Measurements from ENCODE around the gene SLC16A4. TPM values are rescaled to one million over a fixed set of nuclear protein-coding genes. Genes with fewer than 3 reads are reported as not detected.

SLC16A4 gene
- polyA plus RNA-seq, 1 of the 3 experiments (the other 2 are of a cell fraction), result 3.0 TPM

DNA sequence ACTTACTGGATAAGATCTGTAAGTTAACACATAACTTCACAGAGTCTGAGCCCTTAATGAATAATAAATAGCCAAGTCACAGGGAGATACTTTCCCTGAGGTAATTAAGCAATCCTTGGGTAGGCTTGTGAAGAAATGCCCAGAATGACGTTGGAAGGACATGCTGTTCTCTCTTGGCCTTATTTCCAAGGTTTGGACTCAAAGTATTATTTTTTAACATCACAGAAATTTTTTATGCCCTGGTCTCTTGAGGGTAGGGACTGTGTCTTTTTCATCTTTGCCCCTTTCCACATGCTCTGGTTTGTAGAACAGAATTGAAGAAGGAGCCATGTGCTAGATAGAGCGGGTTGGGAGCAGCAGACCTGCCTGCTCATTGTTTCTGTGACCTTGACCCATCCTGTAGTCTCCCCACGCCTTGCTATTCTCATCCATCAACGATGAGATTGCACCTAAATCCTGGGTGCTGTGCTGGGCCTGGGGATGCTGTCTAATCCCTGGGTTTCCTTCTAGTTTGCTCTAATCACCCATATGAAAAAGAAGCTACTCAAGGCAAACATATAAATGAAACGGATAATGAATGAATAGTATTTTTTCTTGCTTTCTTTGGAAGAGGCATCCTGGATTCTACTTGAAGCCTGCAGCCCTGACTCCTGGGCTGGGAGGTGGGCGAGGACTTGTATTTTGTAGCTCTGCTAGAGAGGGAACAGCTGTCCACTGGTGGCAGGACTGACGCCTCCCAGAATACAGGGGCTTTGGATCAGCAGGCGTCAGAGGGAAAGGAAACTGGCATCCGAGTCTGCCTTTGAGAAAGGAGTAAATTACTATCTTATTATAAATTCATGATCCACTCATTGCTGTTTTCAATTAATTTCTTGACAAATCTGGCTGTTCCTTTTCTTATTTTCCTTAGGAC is 34.1 kb upstream of the SLC16A4 start:
- peaks cover 14% of the 10 kb centered on the region; the same call in 1 of the 2 replicates for H3K27me3 ChIP-seq (ENCODE audit: insufficient read depth)
- no peaks in the 10 kb centered on the region for H3K9me3 ChIP-seq
- no peak overlapping the region for H2AFZ ChIP-seq (ENCODE audit: low read depth)
- H4K20me1 ChIP-seq (ENCODE audit: insufficient read depth), result no peaks in the 10 kb centered on the region
- TF ChIP-seq YY1 (IDR thresholded peaks at IDR 0.05; ENCODE audit: low read depth), result no peak
- no peak for TF ChIP-seq NRF1 (IDR thresholded peaks at IDR 0.05; ENCODE audit: low read depth, low read length)
- no peak for TF ChIP-seq EZH2phosphoT487 (IDR thresholded peaks at IDR 0.05; ENCODE audit: borderline replicate concordance, low read depth)
- TF ChIP-seq, protein P1, sequence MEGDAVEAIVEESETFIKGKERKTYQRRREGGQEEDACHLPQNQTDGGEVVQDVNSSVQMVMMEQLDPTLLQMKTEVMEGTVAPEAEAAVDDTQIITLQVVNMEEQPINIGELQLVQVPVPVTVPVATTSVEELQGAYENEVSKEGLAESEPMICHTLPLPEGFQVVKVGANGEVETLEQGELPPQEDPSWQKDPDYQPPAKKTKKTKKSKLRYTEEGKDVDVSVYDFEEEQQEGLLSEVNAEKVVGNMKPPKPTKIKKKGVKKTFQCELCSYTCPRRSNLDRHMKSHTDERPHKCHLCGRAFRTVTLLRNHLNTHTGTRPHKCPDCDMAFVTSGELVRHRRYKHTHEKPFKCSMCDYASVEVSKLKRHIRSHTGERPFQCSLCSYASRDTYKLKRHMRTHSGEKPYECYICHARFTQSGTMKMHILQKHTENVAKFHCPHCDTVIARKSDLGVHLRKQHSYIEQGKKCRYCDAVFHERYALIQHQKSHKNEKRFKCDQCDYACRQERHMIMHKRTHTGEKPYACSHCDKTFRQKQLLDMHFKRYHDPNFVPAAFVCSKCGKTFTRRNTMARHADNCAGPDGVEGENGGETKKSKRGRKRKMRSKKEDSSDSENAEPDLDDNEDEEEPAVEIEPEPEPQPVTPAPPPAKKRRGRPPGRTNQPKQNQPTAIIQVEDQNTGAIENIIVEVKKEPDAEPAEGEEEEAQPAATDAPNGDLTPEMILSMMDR (IDR thresholded peaks at IDR 0.05), result no peak
- TF ChIP-seq FOXM1 (IDR thresholded peaks at IDR 0.05; ENCODE audit: low read depth), result no peak
- TF ChIP-seq JUND (IDR thresholded peaks at IDR 0.05), result no peak
- no peaks in the 10 kb centered on the region for H3K79me2 ChIP-seq (ENCODE audit: insufficient read depth)
- no peak overlapping the region for H3K9ac ChIP-seq
- POLR2A ChIA-PET, result no interaction called here
- no peaks in the 10 kb centered on the region; a peak in 1 of 4 replicates for H3K4me1 ChIP-seq (ENCODE audit: control insufficient read depth in 1 of 2, insufficient read depth in 2 of 2, low read depth in 1 of 2, low read length in 1 of 2)
- CTCF ChIA-PET, result interaction anchor here (0.9 to 8.2 kb wide), 4 partner anchors 9 to 36 kb away, joined by 5 to 41 read pairs (median 18); no protein-coding TSS in a partner anchor
- no peak for DNase-seq
- no peak overlapping the region for H3K4me2 ChIP-seq
- H3K27ac ChIP-seq (ENCODE audit: low read depth in 2 of 2, low read length in 1 of 2), result no peak overlapping the region
- no peaks in the 10 kb centered on the region for H3F3A ChIP-seq (replicated peaks; ENCODE audit: insufficient read depth)
- 46% methylated on average over 9 of the region's 9 CpGs for WGBS (ENCODE audit: low lambda C conversion rate)
- no peaks in the 10 kb centered on the region for H3K36me3 ChIP-seq (replicated peaks in 1 of 2; ENCODE audit: control insufficient read depth in 1 of 2, insufficient read depth in 2 of 2, low read length in 1 of 2)
- no peak overlapping the region for H3K4me3 ChIP-seq (ENCODE audit: low read depth in 2 of 2, low read length in 1 of 2)
- no peaks in the 10 kb centered on the region for H3K9me2 ChIP-seq

DNA sequence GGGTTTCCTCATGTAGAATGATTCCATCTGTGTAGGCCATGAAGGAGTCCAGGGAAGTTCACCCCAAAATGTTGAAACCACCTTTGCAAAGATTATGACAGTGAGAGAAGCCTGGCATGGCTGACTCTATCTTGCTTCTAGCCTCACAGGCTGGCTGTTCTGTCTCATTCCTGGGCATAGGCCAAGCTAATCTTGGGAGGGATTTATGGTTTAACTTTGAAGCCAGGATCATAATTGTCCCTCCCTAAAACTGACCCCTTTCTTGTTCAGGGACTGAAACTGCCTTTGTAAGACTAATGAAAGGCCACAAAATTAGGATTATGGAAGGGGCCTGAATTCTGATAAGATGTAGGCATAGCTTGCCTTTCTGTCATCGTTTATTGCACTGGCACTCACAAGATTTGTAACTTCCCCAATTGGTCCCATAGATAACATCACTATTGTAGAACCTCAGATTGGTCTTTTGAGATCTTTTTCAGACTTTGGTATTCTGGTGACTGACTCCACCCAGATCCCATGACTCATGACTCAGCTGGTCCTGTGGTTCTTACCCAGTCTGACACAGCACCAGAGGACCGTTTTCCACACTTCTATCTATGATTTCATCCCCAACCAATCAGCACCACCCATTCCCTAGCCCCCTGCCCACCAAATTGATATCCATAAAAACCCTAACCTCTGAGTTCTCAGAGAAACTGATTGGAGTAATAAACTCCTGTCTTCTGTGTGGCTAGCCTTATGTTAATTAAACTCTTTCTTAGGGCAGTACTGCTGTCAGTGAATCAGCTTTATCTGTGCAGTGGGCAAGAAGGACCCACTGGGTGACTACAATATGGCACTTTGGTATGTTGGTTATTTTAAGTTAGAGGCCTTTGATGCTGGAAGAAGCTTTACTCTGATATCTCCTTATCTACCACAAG is 30.3 kb upstream of the SLC16A4 start:
- Histone ChIP-seq H3K4me2 (no peak overlapping the region), H3K36me3 (replicated peaks in 1 of 2; ENCODE audit: control insufficient read depth in 1 of 2, insufficient read depth in 2 of 2, low read length in 1 of 2) (no peaks in the 10 kb centered on the region), H3K27ac (ENCODE audit: low read depth in 2 of 2, low read length in 1 of 2) (no peak overlapping the region), H2AFZ (ENCODE audit: low read depth) (no peak overlapping the region), H4K20me1 (ENCODE audit: insufficient read depth) (no peaks in the 10 kb centered on the region), H3F3A (replicated peaks; ENCODE audit: insufficient read depth) (no peaks in the 10 kb centered on the region), H3K4me1 (ENCODE audit: control insufficient read depth in 1 of 2, insufficient read depth in 2 of 2, low read depth in 1 of 2, low read length in 1 of 2) (no peaks in the 10 kb centered on the region; a peak in 1 of 4 replicates), H3K9me2 (no peaks in the 10 kb centered on the region), H3K27me3 (ENCODE audit: insufficient read depth) (no peaks in the 10 kb centered on the region), H3K9me3 (no peaks in the 10 kb centered on the region), H3K79me2 (ENCODE audit: insufficient read depth) (no peaks in the 10 kb centered on the region), H3K9ac (no peak overlapping the region), H3K4me3 (ENCODE audit: low read depth in 2 of 2, low read length in 1 of 2) (no peak overlapping the region)
- 37% methylated on average over 2 of the region's 2 CpGs for WGBS (ENCODE audit: low lambda C conversion rate)
- DNase-seq, result no peak
- POLR2A ChIA-PET, result no interaction called here
- CTCF ChIA-PET, result interaction anchor here (0.8 to 4.4 kb wide), 5 partner anchors 8 to 218 kb away, joined by 3 to 26 read pairs (median 9); no protein-coding TSS in a partner anchor
- no peak for TF ChIP-seq GATA2 (CRISPR knock-in tag; IDR thresholded peaks at IDR 0.05)
- no peak for TF ChIP-seq FOSL2 (IDR thresholded peaks at IDR 0.05; ENCODE audit: borderline replicate concordance, low read depth)
- no peak for TF ChIP-seq SIN3A (IDR thresholded peaks at IDR 0.05; ENCODE audit: borderline replicate concordance, low read depth, low read length)
- TF ChIP-seq, protein P1 (IDR thresholded peaks at IDR 0.05), result no peak
- no peak for TF ChIP-seq MXI1 (IDR thresholded peaks at IDR 0.05; ENCODE audit: low read depth, low read length)
- no peak for TF ChIP-seq TAF1 (IDR thresholded peaks at IDR 0.05; ENCODE audit: borderline replicate concordance, low read depth, low read length)
- TF ChIP-seq RAD21 (IDR thresholded peaks at IDR 0.05; ENCODE audit: low read length), result no peak
- no peak for TF ChIP-seq NFIC (IDR thresholded peaks at IDR 0.05; ENCODE audit: borderline replicate concordance)
- TF ChIP-seq, protein P2, sequence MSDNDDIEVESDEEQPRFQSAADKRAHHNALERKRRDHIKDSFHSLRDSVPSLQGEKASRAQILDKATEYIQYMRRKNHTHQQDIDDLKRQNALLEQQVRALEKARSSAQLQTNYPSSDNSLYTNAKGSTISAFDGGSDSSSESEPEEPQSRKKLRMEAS (IDR thresholded peaks at IDR 0.05; ENCODE audit: low read depth), result no peak
- TF ChIP-seq, protein P3, sequence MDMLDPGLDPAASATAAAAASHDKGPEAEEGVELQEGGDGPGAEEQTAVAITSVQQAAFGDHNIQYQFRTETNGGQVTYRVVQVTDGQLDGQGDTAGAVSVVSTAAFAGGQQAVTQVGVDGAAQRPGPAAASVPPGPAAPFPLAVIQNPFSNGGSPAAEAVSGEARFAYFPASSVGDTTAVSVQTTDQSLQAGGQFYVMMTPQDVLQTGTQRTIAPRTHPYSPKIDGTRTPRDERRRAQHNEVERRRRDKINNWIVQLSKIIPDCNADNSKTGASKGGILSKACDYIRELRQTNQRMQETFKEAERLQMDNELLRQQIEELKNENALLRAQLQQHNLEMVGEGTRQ (IDR thresholded peaks at IDR 0.05; ENCODE audit: borderline replicate concordance, low read depth, low read length), result no peak

All from SK-N-SH (cell line).